ENCODE results near the gene FIGLA.
"Not testable (repeated sequence)": the region's sequence is repeated elsewhere in the genome, so short reads cannot be mapped to it uniquely, and the experiment has no call there.

The FIGLA gene

DNA sequence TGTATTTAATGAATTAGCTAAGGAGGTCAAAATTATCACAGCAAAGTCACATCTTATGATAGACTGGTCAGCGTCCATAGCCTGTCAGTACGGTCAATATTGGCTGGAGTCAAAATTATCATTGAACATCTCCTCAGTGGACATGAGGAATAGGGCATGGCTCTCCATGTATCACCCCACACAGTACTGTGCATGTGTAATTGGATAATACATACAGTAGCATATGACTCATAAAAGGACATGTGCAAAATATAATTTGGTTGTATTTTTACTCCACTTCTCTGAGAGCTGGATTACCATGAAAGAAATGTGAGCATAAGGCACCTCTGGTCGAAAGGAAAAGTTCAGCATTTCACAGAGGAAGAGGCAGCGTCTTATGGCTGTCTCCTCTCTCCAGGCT lies 47.4 kb downstream of the FIGLA start:
- no peak for DNase-seq

DNA sequence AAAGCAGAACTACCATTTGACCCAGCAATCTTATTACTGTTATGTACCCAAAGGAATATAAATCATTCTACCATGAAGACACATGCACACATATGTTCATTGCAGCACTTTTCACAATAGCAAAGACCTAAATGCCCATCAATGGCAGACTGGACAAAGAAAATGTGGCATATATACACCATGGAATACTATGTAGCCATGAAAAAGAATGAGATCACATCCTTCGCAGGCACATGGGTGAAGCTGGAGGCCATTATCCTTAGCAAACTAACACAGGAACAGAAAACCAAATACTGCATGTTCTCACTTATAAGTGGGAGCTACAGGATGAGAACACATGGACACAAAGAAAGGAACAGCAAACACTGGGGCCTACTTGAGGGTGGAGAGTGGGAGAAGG lies 51.0 kb downstream of the FIGLA start:
- not testable (repeated sequence) for DNase-seq

DNA sequence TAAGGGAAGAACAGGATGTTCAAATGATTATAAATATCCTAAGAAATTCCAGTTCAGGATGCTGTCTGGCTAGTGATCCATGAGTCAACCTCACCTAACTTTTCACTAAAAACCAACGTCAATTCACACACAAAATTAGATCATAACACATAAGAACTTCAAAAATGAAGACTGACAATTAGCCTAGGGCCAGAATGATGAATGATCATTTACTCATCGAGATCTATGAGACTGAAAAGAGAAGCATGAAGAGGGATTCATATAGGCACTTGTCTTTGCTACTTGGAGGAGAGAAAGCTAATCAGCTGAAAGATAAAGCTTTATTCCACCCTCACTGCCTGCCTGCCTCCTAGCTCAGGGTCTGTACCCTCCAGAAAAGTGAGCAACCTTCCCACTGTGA lies 52.3 kb downstream of the FIGLA start:
- no peak for DNase-seq

DNA sequence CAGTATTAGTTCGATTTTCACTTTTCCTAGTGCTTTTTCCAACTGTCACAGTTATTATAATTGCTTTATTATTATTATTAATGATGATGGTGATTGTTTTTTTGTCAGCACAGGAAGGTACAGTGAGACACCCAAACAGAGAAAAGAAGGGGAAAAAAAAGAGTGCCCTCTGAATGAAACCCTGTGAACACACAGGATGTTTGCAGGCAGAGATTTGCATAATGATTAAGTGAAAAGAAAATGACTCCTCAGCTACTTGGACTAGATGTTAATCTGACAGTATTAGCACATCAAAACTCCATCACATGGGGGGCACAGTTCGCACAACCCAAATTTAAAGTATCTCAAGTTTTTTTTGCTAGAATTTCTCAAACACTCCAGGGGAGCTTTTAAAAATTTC lies 55.4 kb downstream of the FIGLA start:
- DNase-seq, result no peak

DNA sequence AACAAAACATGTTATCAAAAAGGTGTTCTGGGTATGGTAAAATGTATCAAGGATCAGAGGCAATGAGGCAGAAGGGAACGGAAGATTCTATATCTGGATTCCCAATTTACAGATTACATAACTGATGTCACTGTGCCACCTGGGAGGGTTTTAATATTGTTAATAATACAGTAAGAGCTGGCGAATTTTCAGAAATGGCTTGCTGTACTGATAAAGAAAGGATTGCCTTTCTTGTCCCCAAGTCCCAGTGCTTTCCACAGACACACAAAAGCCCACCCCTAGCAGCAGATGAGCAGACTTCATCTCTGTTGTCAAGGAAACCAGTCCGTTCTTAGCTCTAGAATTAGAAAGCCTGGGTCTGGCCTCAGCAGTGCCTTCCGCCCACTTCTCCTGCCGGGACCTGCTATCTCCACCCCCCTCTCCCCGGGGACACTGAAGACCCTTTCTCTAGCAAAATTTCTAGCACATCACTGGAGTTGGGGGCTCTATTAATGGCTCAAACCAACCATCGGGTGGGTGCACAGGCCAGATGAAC lies 56.7 kb downstream of the FIGLA start:
- DNase-seq, result no peak

DNA sequence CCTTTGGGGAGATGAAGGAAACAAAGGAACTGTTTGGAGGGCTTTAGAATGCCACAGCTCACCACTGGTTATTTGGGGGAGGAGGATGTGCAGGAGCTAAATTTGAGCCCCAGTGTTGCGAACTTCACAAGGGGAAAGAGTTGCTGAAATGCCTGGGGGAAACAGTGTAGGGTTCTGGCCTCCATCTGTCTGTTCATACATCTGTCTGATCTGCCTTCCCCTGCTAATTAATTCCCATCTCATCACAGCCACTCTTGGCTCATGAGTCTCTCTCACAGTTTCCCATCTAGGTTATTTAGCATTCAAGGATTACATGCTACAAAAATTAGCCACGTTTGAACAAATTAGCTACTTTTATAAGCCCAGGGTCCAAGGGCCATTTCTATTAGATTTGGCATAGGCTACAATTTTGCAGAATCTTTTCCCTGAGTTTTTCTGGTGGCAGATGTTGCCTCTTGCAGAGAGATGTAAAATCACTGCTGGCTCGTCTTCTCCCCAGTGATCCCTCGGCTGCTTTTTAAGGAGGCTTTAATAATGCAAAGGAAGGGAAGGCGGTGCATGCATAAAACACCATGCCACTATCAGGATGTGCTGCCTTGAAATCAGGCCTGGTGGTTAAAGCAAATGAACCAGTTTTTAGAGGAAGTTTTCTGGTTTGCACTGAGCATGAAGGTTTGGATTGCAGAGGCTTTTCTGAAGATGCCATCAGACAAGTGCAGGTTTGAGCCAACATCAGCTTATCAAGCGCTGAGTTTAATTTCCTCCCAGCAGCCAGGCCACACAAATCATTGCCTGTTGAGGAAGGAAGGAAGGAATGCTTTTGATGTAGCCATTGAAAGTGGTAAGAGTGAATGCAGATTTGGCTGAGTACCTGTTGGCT lies 57.4 kb downstream of the FIGLA start:
- DNase-seq, result no peak

DNA sequence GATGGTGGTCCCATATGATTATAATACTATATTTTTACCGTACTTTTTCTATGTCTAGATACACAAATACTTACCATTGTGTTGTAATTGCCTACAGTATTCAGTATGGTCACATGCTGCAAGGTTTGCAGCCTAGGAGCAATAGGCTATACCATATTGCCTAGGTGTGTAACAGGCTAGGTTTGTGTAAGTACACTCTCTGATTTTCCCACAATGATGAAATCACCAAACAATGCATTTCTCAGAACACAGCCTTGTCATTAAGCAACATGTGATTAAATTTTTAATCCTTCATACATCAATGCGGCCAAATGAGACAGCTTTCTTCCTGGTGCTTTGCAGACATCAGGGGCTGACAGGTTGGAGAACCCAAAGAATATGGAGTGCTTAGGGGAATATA lies 59.7 kb downstream of the FIGLA start:
- DNase-seq, result no peak

DNA sequence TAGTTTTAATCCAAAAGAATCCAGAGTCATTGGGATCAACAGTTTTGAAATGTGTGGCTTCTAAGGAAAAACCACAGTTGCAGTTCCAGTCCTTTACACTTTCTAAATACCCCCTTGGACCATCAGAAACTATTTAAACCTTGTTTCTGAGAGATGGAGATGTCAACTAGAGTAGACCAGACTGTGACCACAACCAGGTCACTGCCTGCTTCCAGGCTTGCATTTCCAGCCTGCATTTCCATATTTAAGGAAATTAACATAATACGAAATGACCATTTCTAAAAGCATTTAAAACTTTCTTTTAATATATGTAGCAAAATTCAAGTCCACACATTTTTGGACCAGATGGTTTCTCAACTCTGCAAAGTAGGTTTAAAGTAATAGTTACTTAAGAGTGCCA lies 60.8 kb downstream of the FIGLA start:
- no peak for DNase-seq

DNA sequence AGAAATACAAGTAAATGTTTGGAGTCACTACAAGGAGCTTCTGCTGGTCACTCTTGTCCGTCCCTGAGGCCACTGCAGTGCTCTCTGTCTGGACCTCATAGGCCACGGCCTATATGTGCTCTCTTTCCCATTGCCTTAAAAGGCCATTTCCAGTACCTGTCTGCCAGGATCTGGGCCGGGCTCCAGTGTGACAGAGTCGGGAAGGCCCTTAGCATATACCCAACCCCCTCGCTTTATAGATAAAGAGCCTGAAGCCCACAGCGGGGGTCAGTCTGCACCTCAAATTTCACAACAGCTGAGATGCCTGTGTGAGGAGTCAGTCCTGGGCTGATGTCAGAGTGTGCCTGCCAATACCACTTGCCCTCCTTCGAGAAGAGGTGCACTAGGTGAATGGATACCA lies 62.3 kb downstream of the FIGLA start:
- no peak for DNase-seq

All from activated CD4-positive, alpha-beta T cell treated with anti-CD3 and anti-CD28 coated beads, Interleukin-2, amount 50 U/mL, for 48 hours (primary cell).